GM23338 (cell line): Measurements from ENCODE around the gene MAN1C1.

Experiments used
- CREB1 ChIP-seq: fragments of 250-450 bp; sonication (Bioruptor Pico); IDR thresholded peaks from 2 replicates; pipeline ENCODE4 v1.5.0; 2020; ENCODE audit warnings: low read depth, mild to moderate bottlenecking, moderate library complexity
- CTCF ChIP-seq, 2 experiments: fragments of 200-600 bp in 1 of 2; sonication (generic) in 1 of 2; conservative IDR thresholded peaks; 2 replicates each; pipeline versions ENCODE4 v1.5.1 to v1.6.1; 2016 to 2017; ENCODE audit warnings: antibody characterized with exemption in 2 of 2, low read depth in 2 of 2, mild to moderate bottlenecking in 2 of 2, moderate library complexity in 1 of 2
- EZH2 ChIP-seq: fragments of 200-600 bp; sonication (generic); IDR thresholded peaks from one replicate; pipeline ENCODE4 v1.8.0; 2017; ENCODE audit warnings: antibody characterized with exemption, mild to moderate bottlenecking, low read depth; ENCODE audit not compliant: unreplicated experiment
- EZH2phosphoT487 ChIP-seq: fragments of 200-600 bp; sonication (generic); IDR thresholded peaks from one replicate; pipeline ENCODE4 v1.8.1; 2018; ENCODE audit warnings: antibody characterized with exemption; ENCODE audit not compliant: unreplicated experiment
- JUNB ChIP-seq: IDR thresholded peaks from one replicate; pipeline ENCODE4 v1.6.1; 2016; ENCODE audit warnings: antibody characterized with exemption; ENCODE audit not compliant: unreplicated experiment
- NANOG ChIP-seq: IDR thresholded peaks from 2 replicates; pipeline ENCODE4 v1.6.1; 2016; ENCODE audit warnings: antibody characterized with exemption, borderline replicate concordance
- POLR2AphosphoS5 ChIP-seq: IDR thresholded peaks from 2 replicates; pipeline ENCODE4 v1.6.1; 2016; ENCODE audit warnings: antibody characterized with exemption, low read depth

- TF ChIP-seq POLR2AphosphoS5 (no peak), CTCF (conservative IDR thresholded peaks at IDR 0.05; ENCODE audit: low read depth in 2 of 2) (no peak), EZH2 (no peak), EZH2phosphoT487 (no peak), NANOG (no peak), CREB1 (CRISPR knock-in tag) (no peak), JUNB (no peak)
Observed at GRCh38 chr1:25685211-25685750, 68.7 kb downstream of the MAN1C1 start.
